NK-92 (cell line): ENCODE data around the gene GRIP2.

ENCODE experiments used
- DNase-seq: peaks from one replicate; lab custom pipeline; 2025; ENCODE audit not compliant: unreplicated experiment; lab: John Stamatoyannopoulos, UW

GRIP2 gene

GRCh38 chr3:14562121-14562890, 22.2 kb upstream of the GRIP2 start:
- no peak for DNase-seq

- DNase-seq = no peak
Measured at GRCh38 chr3:14561051-14561960, 21.2 kb upstream of the GRIP2 start.

- DNase-seq = no peak
Measured at GRCh38 chr3:14560110-14560509, 20.0 kb upstream of the GRIP2 start.

- no peak for DNase-seq
Measured at GRCh38 chr3:14558029-14558428, 17.9 kb upstream of the GRIP2 start.

GRCh38 chr3:14555835-14556234, 15.7 kb upstream of the GRIP2 start:
- no peak for DNase-seq

GRCh38 chr3:14554715-14555114, 14.6 kb upstream of the GRIP2 start:
- DNase-seq = no peak

GRCh38 chr3:14553871-14554270, 13.7 kb upstream of the GRIP2 start:
- no peak for DNase-seq

- DNase-seq = no peak
Measured at GRCh38 chr3:14552717-14553116, 12.6 kb upstream of the GRIP2 start.

GRCh38 chr3:14552041-14552648, 12.0 kb upstream of the GRIP2 start:
- no peak for DNase-seq

- DNase-seq = no peak
Measured at GRCh38 chr3:14550651-14551611, 10.8 kb upstream of the GRIP2 start.

- DNase-seq = no peak
Measured at GRCh38 chr3:14550181-14550580, 10.0 kb upstream of the GRIP2 start.

- DNase-seq = no peak
Measured at GRCh38 chr3:14549256-14549919, 9.2 kb upstream of the GRIP2 start.

GRCh38 chr3:14548321-14548729, 8.2 kb upstream of the GRIP2 start:
- no peak for DNase-seq

GRCh38 chr3:14547693-14548092, 7.6 kb upstream of the GRIP2 start:
- no peak for DNase-seq

- DNase-seq = no peak
Measured at GRCh38 chr3:14546041-14546440, 5.9 kb upstream of the GRIP2 start.

- no peak for DNase-seq
Measured at GRCh38 chr3:14545251-14545635, 5.1 kb upstream of the GRIP2 start.

GRCh38 chr3:14544282-14545250, 4.4 kb upstream of the GRIP2 start:
- DNase-seq = no peak

- no peak for DNase-seq
Measured at GRCh38 chr3:14543446-14543845, 3.3 kb upstream of the GRIP2 start.

- DNase-seq = no peak
Measured at GRCh38 chr3:14542656-14543055, 2.5 kb upstream of the GRIP2 start.
